Measurements from ENCODE around the gene SMIM30. TPM values are rescaled to one million over a fixed set of nuclear protein-coding genes. Genes with fewer than 3 reads are reported as not detected.

SMIM30 gene, protein sequence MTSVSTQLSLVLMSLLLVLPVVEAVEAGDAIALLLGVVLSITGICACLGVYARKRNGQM
- 29.0 to 51.3 TPM (median 32.1 TPM) in 5 replicates for total RNA-seq (2022; extraction: Qiagen RNA extraction; ENCODE audit: low read depth)

DNA sequence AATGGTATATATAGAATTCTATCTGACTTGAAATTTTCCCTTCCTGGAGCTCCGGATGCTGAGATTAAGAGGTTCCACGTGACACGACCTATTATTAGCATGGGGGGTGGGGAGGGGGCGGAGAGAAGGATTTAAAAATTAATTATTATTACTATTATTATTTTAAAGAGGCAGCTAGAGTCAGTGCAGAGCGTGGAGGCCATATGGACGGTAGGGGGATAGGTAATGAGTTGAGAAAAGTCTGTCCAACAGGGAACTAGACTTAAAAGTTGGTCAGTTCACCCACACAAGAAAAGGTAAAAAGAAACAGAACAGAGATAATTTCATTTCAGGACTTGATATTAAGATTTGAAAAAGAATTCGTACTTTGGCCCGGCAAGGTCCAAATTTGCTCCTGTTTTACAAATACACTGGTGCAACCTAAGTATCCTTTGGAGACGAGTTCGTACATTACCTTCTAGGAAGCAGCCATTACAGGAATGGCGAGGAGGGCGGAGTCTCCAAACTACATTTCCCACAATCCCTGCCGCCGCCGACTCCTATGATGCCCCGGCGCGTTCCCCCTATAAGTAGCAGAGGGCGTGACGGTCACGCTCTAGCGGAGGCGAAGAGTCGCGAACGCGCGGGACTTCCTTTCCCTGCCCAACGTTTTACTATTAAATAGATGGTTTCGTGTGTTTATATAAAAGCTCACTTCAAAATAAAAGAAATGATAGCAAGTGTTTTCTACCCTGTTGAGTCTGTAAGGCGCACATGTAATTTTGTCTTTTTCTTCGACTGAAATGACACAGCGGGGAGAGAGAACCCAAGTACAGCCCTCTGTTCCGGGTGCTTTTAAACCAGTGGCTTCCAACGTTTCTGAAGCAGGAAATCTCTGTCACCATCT, at the start of gene SMIM30:
TSS of gene SMIM30 (minus strand) at position 481 of the 886 bp plus-strand sequence. CDS start 976 bp downstream, outside the sequence.

DNA sequence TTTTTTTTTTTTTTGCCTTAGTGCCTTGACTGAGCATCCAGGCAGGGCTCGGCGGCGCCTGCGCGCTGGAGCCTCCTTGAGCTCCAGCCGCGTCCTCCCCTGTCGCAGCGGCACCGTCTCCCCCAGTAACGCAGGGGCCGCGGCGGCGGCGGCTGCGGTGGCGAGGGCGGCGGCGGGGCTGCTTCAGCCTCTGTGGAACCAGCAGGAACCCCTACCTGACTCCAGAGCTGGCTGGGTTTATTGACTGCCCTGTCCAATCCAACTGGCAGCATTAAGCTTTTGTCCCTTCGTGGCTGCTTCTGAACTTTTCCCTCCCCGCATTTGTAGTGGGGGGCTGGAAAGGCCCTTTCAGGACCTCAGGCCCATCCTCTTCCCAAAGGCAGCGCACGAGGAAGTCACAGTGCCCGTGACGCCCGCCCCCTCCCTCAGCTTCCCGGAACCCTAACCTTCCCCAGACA, 31.9 kb downstream of the SMIM30 start, which contains the start of gene GPR85:
TSS of gene GPR85 (minus strand) at position 397 of the 458 bp plus-strand sequence. CDS start 2,106 bp downstream, outside the sequence.

Other genes with a start within 250 kb of the SMIM30 start
- gene GPR85, start 31.7 kb downstream of the SMIM30 start, total RNA-seq (2022; extraction: Qiagen RNA extraction; ENCODE audit: low read depth) = not detected in 5 replicates